Measurements from ENCODE around the gene ZNF263. TPM values are rescaled to one million over a fixed set of nuclear protein-coding genes. Genes with fewer than 3 reads are reported as not detected.
A peak's percentile ranks its signal among the peaks of the same experiment; 100 is the strongest.

Gene ZNF263
- total RNA-seq, 1 experiment from 2014 or later = 53.5 TPM

- in situ Hi-C loops (cut with HindIII; ENCODE audit: low pct_unique_long_range_greater_than_20kb, low sequenced_read_pairs) = no loop called here
- no peaks in the 10 kb centered on the region for H3K27me3 ChIP-seq (ENCODE audit: control insufficient read depth, insufficient read depth, low read length)
- H3K9me3 ChIP-seq (ENCODE audit: control insufficient read depth, insufficient read depth, low read depth, low read length) = peaks cover 38% of the 10 kb centered on the region
- TF ChIP-seq SIN3A (IDR thresholded peaks at IDR 0.05; ENCODE audit: borderline replicate concordance, insufficient read depth, low read depth, low read length) (no peak), CTCF (IDR thresholded peaks at IDR 0.05) (no peak), REST (IDR thresholded peaks at IDR 0.05; ENCODE audit: insufficient read depth in 1 of 2, low read depth in 2 of 2, low read length in 1 of 2) (no peak), TCF7L2 (IDR thresholded peaks at IDR 0.05; ENCODE audit: low read depth, low read length) (no peak), POLR2AphosphoS5 (IDR thresholded peaks at IDR 0.05; ENCODE audit: low read depth, low read length) (no peak)
- no peak for DNase-seq (ENCODE audit: low read depth, low spot score)
- H3K4me3 ChIP-seq (ENCODE audit: low read depth in 2 of 2, low read length in 2 of 2) = peak overlapping the region; percentile 96 to 99
- ChIA-PET CTCF (interaction anchor here (1.5 kb wide), 1 partner anchor 17 kb away, joined by 6 read pairs; no protein-coding TSS in a partner anchor), POLR2A (interaction anchor here (0.6 kb wide), 1 partner anchor 366 kb away, joined by 4 read pairs; no protein-coding TSS in a partner anchor)
- peaks cover 10% of the 10 kb centered on the region for H3K36me3 ChIP-seq (ENCODE audit: control insufficient read depth, insufficient read depth, low read length)
- H3K4me1 ChIP-seq (ENCODE audit: control insufficient read depth, insufficient read depth, low read length) = no peaks in the 10 kb centered on the region; the same call in 1 of the 2 replicates
- peak overlapping the region; percentile 95 for H3K27ac ChIP-seq (ENCODE audit: low read length)
- ATAC-seq = no peak
- no TSS peak for BruUV-seq (replicated peaks)
- intact Hi-C loops (cut with micrococcal nuclease; ENCODE audit: unreplicated experiment) = no loop called here
These were observed 504 bp downstream of the ZNF263 start for GRCh38 chr16:3283543-3284447.

- Histone ChIP-seq H3K27me3 (ENCODE audit: control insufficient read depth, insufficient read depth, low read length) (no peaks in the 10 kb centered on the region), H3K4me1 (ENCODE audit: control insufficient read depth, insufficient read depth, low read length) (no peaks in the 10 kb centered on the region; the same call in 1 of the 2 replicates), H3K4me3 (ENCODE audit: low read depth in 2 of 2, low read length in 2 of 2) (peak overlapping the region; percentile 96 to 99), H3K27ac (ENCODE audit: low read length) (peak overlapping the region; percentile 95; the same call in 1 of the 2 replicates), H3K9me3 (ENCODE audit: control insufficient read depth, insufficient read depth, low read depth, low read length) (peaks cover 51% of the 10 kb centered on the region), H3K36me3 (ENCODE audit: control insufficient read depth, insufficient read depth, low read length) (peaks cover 13% of the 10 kb centered on the region)
- ChIA-PET POLR2A (no interaction called here), CTCF (no interaction called here)
- no peak for ATAC-seq
- intact Hi-C loops (cut with micrococcal nuclease; ENCODE audit: unreplicated experiment) = no loop called here
- in situ Hi-C loops (cut with HindIII; ENCODE audit: low pct_unique_long_range_greater_than_20kb, low sequenced_read_pairs) = no loop called here
- BruUV-seq (replicated peaks) = no TSS peak
- no peak for DNase-seq (ENCODE audit: low read depth, low spot score)
- TF ChIP-seq REST (IDR thresholded peaks at IDR 0.05; ENCODE audit: insufficient read depth in 1 of 2, low read depth in 2 of 2, low read length in 1 of 2) (no peak), SIN3A (IDR thresholded peaks at IDR 0.05; ENCODE audit: borderline replicate concordance, insufficient read depth, low read depth, low read length) (no peak), TCF7L2 (IDR thresholded peaks at IDR 0.05; ENCODE audit: low read depth, low read length) (no peak), POLR2AphosphoS5 (IDR thresholded peaks at IDR 0.05; ENCODE audit: low read depth, low read length) (no peak), CTCF (IDR thresholded peaks at IDR 0.05) (no peak)
These were observed 1.8 kb downstream of the ZNF263 start for GRCh38 chr16:3285131-3285530.
